Breast epithelium (tissue), 3 donors: ENCODE measurements around the gene FITM1.

Experiments
- POLR2A ChIP-seq: fragments of 450-650 bp; IDR thresholded peaks from one replicate; pipeline ENCODE4 v1.6.1; 2016; ENCODE audit warnings: antibody characterized with exemption, mild to moderate bottlenecking, moderate library complexity
- POLR2AphosphoS5 ChIP-seq, 3 donors: sonication (generic); formaldehyde crosslinking; IDR thresholded peaks; one replicate each; pipeline ENCODE4 v1.6.1; 2017; ENCODE audit warnings: antibody characterized with exemption in 3 of 3
- TF ChIP-seq, protein P1 (sequence below), 3 donors: fragments of 450-650 bp; IDR thresholded peaks; one replicate each; pipeline ENCODE4 v1.5.1; 2016 to 2017; ENCODE audit warnings: antibody characterized with exemption in 3 of 3, mild to moderate bottlenecking in 3 of 3, moderate library complexity in 3 of 3

DNA sequence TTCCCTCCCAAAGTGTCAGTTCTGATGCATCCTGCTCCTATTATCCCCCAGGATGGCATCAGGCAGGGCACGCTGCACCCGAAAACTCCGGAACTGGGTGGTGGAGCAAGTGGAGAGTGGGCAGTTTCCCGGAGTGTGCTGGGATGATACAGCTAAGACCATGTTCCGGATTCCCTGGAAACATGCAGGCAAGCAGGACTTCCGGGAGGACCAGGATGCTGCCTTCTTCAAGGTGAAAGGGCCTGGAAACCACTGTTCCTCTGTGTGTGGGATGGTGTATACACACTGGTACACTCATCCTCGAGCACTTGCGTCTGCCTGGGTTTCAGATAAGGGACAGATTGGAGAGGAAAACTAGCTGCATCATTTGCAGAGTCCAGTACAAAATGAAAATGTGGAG is 31.6 kb downstream of the FITM1 start:
- TF ChIP-seq, protein P1, sequence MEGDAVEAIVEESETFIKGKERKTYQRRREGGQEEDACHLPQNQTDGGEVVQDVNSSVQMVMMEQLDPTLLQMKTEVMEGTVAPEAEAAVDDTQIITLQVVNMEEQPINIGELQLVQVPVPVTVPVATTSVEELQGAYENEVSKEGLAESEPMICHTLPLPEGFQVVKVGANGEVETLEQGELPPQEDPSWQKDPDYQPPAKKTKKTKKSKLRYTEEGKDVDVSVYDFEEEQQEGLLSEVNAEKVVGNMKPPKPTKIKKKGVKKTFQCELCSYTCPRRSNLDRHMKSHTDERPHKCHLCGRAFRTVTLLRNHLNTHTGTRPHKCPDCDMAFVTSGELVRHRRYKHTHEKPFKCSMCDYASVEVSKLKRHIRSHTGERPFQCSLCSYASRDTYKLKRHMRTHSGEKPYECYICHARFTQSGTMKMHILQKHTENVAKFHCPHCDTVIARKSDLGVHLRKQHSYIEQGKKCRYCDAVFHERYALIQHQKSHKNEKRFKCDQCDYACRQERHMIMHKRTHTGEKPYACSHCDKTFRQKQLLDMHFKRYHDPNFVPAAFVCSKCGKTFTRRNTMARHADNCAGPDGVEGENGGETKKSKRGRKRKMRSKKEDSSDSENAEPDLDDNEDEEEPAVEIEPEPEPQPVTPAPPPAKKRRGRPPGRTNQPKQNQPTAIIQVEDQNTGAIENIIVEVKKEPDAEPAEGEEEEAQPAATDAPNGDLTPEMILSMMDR (IDR thresholded peaks at IDR 0.05): no peak
- TF ChIP-seq POLR2AphosphoS5 (IDR thresholded peaks at IDR 0.05): no peak
- no peak for TF ChIP-seq POLR2A
